WTC11 (cell line): Measurements from ENCODE around the gene NR3C2. TPM values are rescaled to one million over a fixed set of nuclear protein-coding genes. Genes with fewer than 3 reads are reported as not detected.

Source experiments
- ATAC-seq: fragments of 200-7000 bp; cut with Tn5 transposase; 2 replicates; pipeline ENCODE4 v1.10.0; 2021; ENCODE audit warnings: mild to moderate bottlenecking, moderate library complexity
- CTCF ChIA-PET: fragments of 300-600 bp; sonication (Branson Sonifier 250); formaldehyde crosslinking; loops from one replicate; lab custom pipeline; 2021; ENCODE audit warnings: antibody characterized with exemption; lab: Charles Lee
- POLR2A ChIA-PET: fragments of 350-600 bp; sonication (Branson Sonifier 250); formaldehyde crosslinking; loops from one replicate; lab custom pipeline; 2021; ENCODE audit warnings: antibody characterized with exemption; lab: Charles Lee
- DNase-seq: peaks from one replicate; pipeline ENCODE4 v3.0.0; 2021; ENCODE audit warnings: low spot score
- H3K27ac Mint-ChIP-seq: 2 replicates; pipeline ENCODE4 v1.8.0; 2021; ENCODE audit warnings: mixed read lengths
- H3K27me3 Mint-ChIP-seq: 2 replicates; pipeline ENCODE4 v1.8.0; 2021; ENCODE audit warnings: low read depth, mild to moderate bottlenecking, moderate library complexity, mixed read lengths
- H3K36me3 Mint-ChIP-seq: 2 replicates; pipeline ENCODE4 v1.8.0; 2021; ENCODE audit warnings: mixed read lengths
- H3K4me1 Mint-ChIP-seq: 2 replicates; pipeline ENCODE4 v1.8.0; 2022; ENCODE audit warnings: mixed read lengths
- H3K4me3 Mint-ChIP-seq: 2 replicates; pipeline ENCODE4 v1.8.0; 2021; ENCODE audit warnings: mild to moderate bottlenecking, moderate library complexity, mixed read lengths
- H3K9me3 Mint-ChIP-seq: 2 replicates; pipeline ENCODE4 v1.8.0; 2021; ENCODE audit warnings: mixed read lengths
- ATF3 ChIP-seq: sonication (generic); formaldehyde crosslinking; conservative IDR thresholded peaks from 2 replicates; pipeline ENCODE4 v1.8.1; 2022; ENCODE audit warnings: mild to moderate bottlenecking, missing genetic modification reagents
- ATF6 ChIP-seq: sonication (generic); formaldehyde crosslinking; IDR thresholded peaks from 2 replicates; pipeline ENCODE4 v1.8.1; 2023; ENCODE audit warnings: mild to moderate bottlenecking, missing genetic modification reagents
- CBFB ChIP-seq: sonication (generic); formaldehyde crosslinking; IDR thresholded peaks from 2 replicates; pipeline ENCODE4 v1.8.1; 2022; ENCODE audit warnings: mild to moderate bottlenecking, low read depth, missing genetic modification reagents
- ELF4 ChIP-seq: sonication (generic); formaldehyde crosslinking; IDR thresholded peaks from 2 replicates; pipeline ENCODE4 v1.8.1; 2022; ENCODE audit warnings: low read depth, mild to moderate bottlenecking, moderate library complexity, missing genetic modification reagents
- EMX1 ChIP-seq: fragments of 250-450 bp; sonication (Bioruptor Pico); IDR thresholded peaks from 2 replicates; pipeline ENCODE4 v1.8.0; 2021; ENCODE audit warnings: mild to moderate bottlenecking
- ETV6 ChIP-seq: sonication (generic); formaldehyde crosslinking; IDR thresholded peaks from 2 replicates; pipeline ENCODE4 v1.8.1; 2022; ENCODE audit warnings: mild to moderate bottlenecking, missing genetic modification reagents
- FOXJ3 ChIP-seq: sonication (generic); formaldehyde crosslinking; IDR thresholded peaks from 2 replicates; pipeline ENCODE4 v1.9.0; 2021; ENCODE audit warnings: missing genetic modification reagents, mild to moderate bottlenecking, borderline replicate concordance
- FOXK1 ChIP-seq: sonication (generic); formaldehyde crosslinking; IDR thresholded peaks from 2 replicates; pipeline ENCODE4 v1.8.0; 2022; ENCODE audit warnings: mild to moderate bottlenecking, moderate library complexity, missing genetic modification reagents
- GRHL2 ChIP-seq: fragments of 250-450 bp; sonication (Bioruptor Pico); IDR thresholded peaks from 2 replicates; pipeline ENCODE4 v1.8.0; 2022; ENCODE audit warnings: mild to moderate bottlenecking, moderate library complexity; ENCODE audit not compliant: insufficient replicate concordance, severe bottlenecking
- HMGXB4 ChIP-seq: sonication (generic); formaldehyde crosslinking; IDR thresholded peaks from 2 replicates; pipeline ENCODE4 v1.8.1; 2023; ENCODE audit warnings: mild to moderate bottlenecking, moderate library complexity, missing genetic modification reagents
- MAX ChIP-seq: sonication (generic); formaldehyde crosslinking; IDR thresholded peaks from 2 replicates; pipeline ENCODE4 v1.8.0; 2022; ENCODE audit warnings: mild to moderate bottlenecking, missing genetic modification reagents
- NFYB ChIP-seq: sonication (generic); formaldehyde crosslinking; conservative IDR thresholded peaks from 2 replicates; pipeline ENCODE4 v1.8.0; 2022; ENCODE audit warnings: low read depth, missing genetic modification reagents
- OVOL2 ChIP-seq: fragments of 250-450 bp; sonication (Bioruptor Pico); IDR thresholded peaks from 2 replicates; pipeline ENCODE4 v1.9.0; 2021; ENCODE audit warnings: mild to moderate bottlenecking, borderline replicate concordance
- PREB ChIP-seq: sonication (generic); formaldehyde crosslinking; IDR thresholded peaks from 2 replicates; pipeline ENCODE4 v1.8.1; 2022; ENCODE audit warnings: mild to moderate bottlenecking, missing genetic modification reagents, moderate library complexity, borderline replicate concordance
- PRRX2 ChIP-seq: fragments of 250-450 bp; sonication (Bioruptor Pico); IDR thresholded peaks from 2 replicates; pipeline ENCODE4 v1.8.0; 2021; ENCODE audit warnings: mild to moderate bottlenecking
- RELA ChIP-seq: sonication (generic); formaldehyde crosslinking; IDR thresholded peaks from 2 replicates; pipeline ENCODE4 v1.8.1; 2022; ENCODE audit warnings: missing genetic modification reagents, mild to moderate bottlenecking, borderline replicate concordance
- RORB ChIP-seq: fragments of 250-450 bp; sonication (Bioruptor Pico); IDR thresholded peaks from 2 replicates; pipeline ENCODE4 v1.9.0; 2021; ENCODE audit warnings: mild to moderate bottlenecking
- SOX15 ChIP-seq: fragments of 250-450 bp; sonication (Bioruptor Pico); IDR thresholded peaks from 2 replicates; pipeline ENCODE4 v1.9.0; 2021; ENCODE audit warnings: mild to moderate bottlenecking
- ZNF121 ChIP-seq: sonication (generic); formaldehyde crosslinking; IDR thresholded peaks from 2 replicates; pipeline ENCODE4 v1.8.0; 2023; ENCODE audit warnings: missing genetic modification reagents
- ZNF317 ChIP-seq: sonication (generic); formaldehyde crosslinking; IDR thresholded peaks from 2 replicates; pipeline ENCODE4 v1.8.1; 2023; ENCODE audit warnings: low read depth, mild to moderate bottlenecking, moderate library complexity, missing genetic modification reagents, borderline replicate concordance
- ZSCAN18 ChIP-seq: fragments of 250-450 bp; sonication (Bioruptor Pico); IDR thresholded peaks from 2 replicates; pipeline ENCODE4 v2.1.2; 2022; ENCODE audit warnings: mild to moderate bottlenecking, moderate library complexity
- total RNA-seq: library from RNA; stranded (reverse); gene quantifications from 3 replicates; pipeline ENCODE4 v1.2.3, GENCODE V29; 2021

The NR3C2 gene
- total RNA-seq, 1 experiment from 2014 or later: 2.8 TPM

- TF ChIP-seq ZSCAN18 (no peak), ELF4 (CRISPR knock-in tag) (no peak), PREB (CRISPR knock-in tag) (no peak), RORB (CRISPR knock-in tag) (no peak)
These were observed 44.4 kb downstream of the NR3C2 start (continued) for GRCh38 chr4:148397771-148398170.

- no peak overlapping the region for H3K4me3 Mint-ChIP-seq
- TF ChIP-seq ATF3 (CRISPR knock-in tag) (no peak), CBFB (CRISPR knock-in tag) (no peak), ZNF317 (CRISPR knock-in tag) (no peak)
- ATAC-seq (no peak), DNase-seq (no peak)
- no peak overlapping the region for H3K27ac Mint-ChIP-seq
- H3K4me1 Mint-ChIP-seq: peaks cover 13% of the 10 kb centered on the region
- no peaks in the 10 kb centered on the region for H3K27me3 Mint-ChIP-seq
- H3K36me3 Mint-ChIP-seq: no peaks in the 10 kb centered on the region
- POLR2A ChIA-PET: no interaction called here
- H3K9me3 Mint-ChIP-seq: peaks cover 9% of the 10 kb centered on the region
- CTCF ChIA-PET: no interaction called here
These were observed 45.1 kb downstream of the NR3C2 start for GRCh38 chr4:148396986-148397673.

GRCh38 chr4:148395771-148396170, 46.4 kb downstream of the NR3C2 start:
- Mint-ChIP-seq H3K36me3 (no peaks in the 10 kb centered on the region), H3K4me1 (peaks cover 13% of the 10 kb centered on the region), H3K9me3 (peaks cover 9% of the 10 kb centered on the region), H3K27me3 (no peaks in the 10 kb centered on the region), H3K27ac (no peak overlapping the region), H3K4me3 (no peak overlapping the region)
- ChIA-PET POLR2A (no interaction called here), CTCF (no interaction called here)
- ATAC-seq: no peak
- DNase-seq: no peak
- TF ChIP-seq ZNF121 (CRISPR knock-in tag) (no peak), PRRX2 (CRISPR knock-in tag) (no peak), RELA (no peak), FOXJ3 (CRISPR knock-in tag) (no peak), ATF6 (CRISPR knock-in tag) (no peak), SOX15 (CRISPR knock-in tag) (no peak), NFYB (no peak), ETV6 (CRISPR knock-in tag) (no peak), RORB (CRISPR knock-in tag) (no peak), MAX (CRISPR knock-in tag) (no peak), HMGXB4 (CRISPR knock-in tag) (no peak), EMX1 (no peak), FOXK1 (CRISPR knock-in tag) (no peak), GRHL2 (CRISPR knock-in tag) (no peak), ZSCAN18 (no peak), OVOL2 (no peak)
